HepG2 (cell line): ENCODE results near the gene RAD9A. TPM values are rescaled to one million over a fixed set of nuclear protein-coding genes. Genes with fewer than 3 reads are reported as not detected.

Experiments
- CEBPB ChIP-seq: IDR thresholded peaks from 2 replicates; pipeline ENCODE4 v1.6.1; 2011; ENCODE audit warnings: low read depth, low read length, improper control_type of control experiment, borderline replicate concordance
- HNRNPK ChIP-seq: fragments of 200-400 bp; formaldehyde crosslinking; IDR thresholded peaks from 2 replicates; pipeline ENCODE4 v1.6.1; 2018; ENCODE audit warnings: low read length, low read depth, moderate library complexity, mild to moderate bottlenecking; ENCODE audit not compliant: poor library complexity, severe bottlenecking
- JUNB ChIP-seq: sonication (generic); formaldehyde crosslinking; IDR thresholded peaks from 2 replicates; pipeline ENCODE4 v1.8.0; 2022; ENCODE audit warnings: missing genetic modification reagents, mild to moderate bottlenecking, borderline replicate concordance
- KAT8 ChIP-seq: IDR thresholded peaks from 2 replicates; pipeline ENCODE4 v1.6.1; 2016; ENCODE audit warnings: missing genetic modification reagents, missing compliant biosample characterization
- KLF9 ChIP-seq: IDR thresholded peaks from 2 replicates; pipeline ENCODE4 v1.6.1; 2016; ENCODE audit warnings: low read depth
- RORA ChIP-seq: sonication (generic); formaldehyde crosslinking; IDR thresholded peaks from 2 replicates; pipeline ENCODE4 v1.5.0; 2020; ENCODE audit warnings: mild to moderate bottlenecking, missing genetic modification reagents, moderate library complexity
- SIN3B ChIP-seq: fragments of 150-350 bp; IDR thresholded peaks from 2 replicates; pipeline ENCODE4 v1.6.1; 2014; ENCODE audit warnings: low read length
- ZNF446 ChIP-seq: sonication (generic); formaldehyde crosslinking; IDR thresholded peaks from 2 replicates; pipeline ENCODE4 v1.5.0; 2020; ENCODE audit warnings: mild to moderate bottlenecking, missing genetic modification reagents
- ZNF747 ChIP-seq: sonication (generic); formaldehyde crosslinking; IDR thresholded peaks from 2 replicates; pipeline ENCODE4 v1.8.1; 2023; ENCODE audit warnings: missing genetic modification reagents, mild to moderate bottlenecking, borderline replicate concordance
- polyA plus RNA-seq, 8 experiments: library from polyadenylated mRNA; depleted of rRNA in 3 of 8; stranded (reverse) in 7 of 8; unstranded in 1 of 8; fragments of >200 nt; fragmentation: Illumina TruSeq in 4 of 8; extraction: Trizol in 4 of 8; gene quantifications; 2 replicates each; pipeline versions ENCODE4 v1.2.1 to v1.2.3, GENCODE V29; 2011 to 2016; ENCODE audit warnings: low read depth in 4 of 8, missing spikeins in 1 of 8, mixed read lengths in 1 of 8; ENCODE audit not compliant: insufficient read depth in 1 of 8
- total RNA-seq, 5 experiments: library from RNA; depleted of rRNA; stranded (reverse); fragments of >200 nt; fragmentation: Illumina TruSeq; extraction: Trizol; gene quantifications; 2 replicates each; pipeline ENCODE4 v1.2.3, GENCODE V29; 2016; ENCODE audit warnings: low read depth in 1 of 5
- TF ChIP-seq, protein P1 (sequence below): sonication (generic); formaldehyde crosslinking; IDR thresholded peaks from 2 replicates; pipeline ENCODE4 v1.5.1; 2020; ENCODE audit warnings: mild to moderate bottlenecking, missing genetic modification reagents
- TF ChIP-seq, protein P2 (sequence below): sonication (generic); formaldehyde crosslinking; IDR thresholded peaks from 2 replicates; pipeline ENCODE4 v1.4.0; 2020; ENCODE audit warnings: missing genetic modification reagents
- TF ChIP-seq, protein P3 (sequence below), 2 experiments: sonication (generic) in 1 of 2; formaldehyde crosslinking in 1 of 2; IDR thresholded peaks; 2 replicates each; pipeline versions ENCODE4 v1.4.0 to v1.6.1; 2018 to 2020; ENCODE audit warnings: missing genetic modification reagents in 2 of 2, borderline replicate concordance in 1 of 2, low read depth in 1 of 2, mild to moderate bottlenecking in 1 of 2, missing biosample characterization in 1 of 2
- TF ChIP-seq, protein P4 (sequence below): sonication (generic); formaldehyde crosslinking; IDR thresholded peaks from 2 replicates; pipeline ENCODE4 v1.4.0; 2020; ENCODE audit warnings: missing genetic modification reagents

The RAD9A gene
- total and polyA plus RNA-seq, 2 of the 13 experiments (the other 11 are each of a cell fraction or from before 2014, with no cell fraction given), result 10.1 to 15.7 TPM

DNA sequence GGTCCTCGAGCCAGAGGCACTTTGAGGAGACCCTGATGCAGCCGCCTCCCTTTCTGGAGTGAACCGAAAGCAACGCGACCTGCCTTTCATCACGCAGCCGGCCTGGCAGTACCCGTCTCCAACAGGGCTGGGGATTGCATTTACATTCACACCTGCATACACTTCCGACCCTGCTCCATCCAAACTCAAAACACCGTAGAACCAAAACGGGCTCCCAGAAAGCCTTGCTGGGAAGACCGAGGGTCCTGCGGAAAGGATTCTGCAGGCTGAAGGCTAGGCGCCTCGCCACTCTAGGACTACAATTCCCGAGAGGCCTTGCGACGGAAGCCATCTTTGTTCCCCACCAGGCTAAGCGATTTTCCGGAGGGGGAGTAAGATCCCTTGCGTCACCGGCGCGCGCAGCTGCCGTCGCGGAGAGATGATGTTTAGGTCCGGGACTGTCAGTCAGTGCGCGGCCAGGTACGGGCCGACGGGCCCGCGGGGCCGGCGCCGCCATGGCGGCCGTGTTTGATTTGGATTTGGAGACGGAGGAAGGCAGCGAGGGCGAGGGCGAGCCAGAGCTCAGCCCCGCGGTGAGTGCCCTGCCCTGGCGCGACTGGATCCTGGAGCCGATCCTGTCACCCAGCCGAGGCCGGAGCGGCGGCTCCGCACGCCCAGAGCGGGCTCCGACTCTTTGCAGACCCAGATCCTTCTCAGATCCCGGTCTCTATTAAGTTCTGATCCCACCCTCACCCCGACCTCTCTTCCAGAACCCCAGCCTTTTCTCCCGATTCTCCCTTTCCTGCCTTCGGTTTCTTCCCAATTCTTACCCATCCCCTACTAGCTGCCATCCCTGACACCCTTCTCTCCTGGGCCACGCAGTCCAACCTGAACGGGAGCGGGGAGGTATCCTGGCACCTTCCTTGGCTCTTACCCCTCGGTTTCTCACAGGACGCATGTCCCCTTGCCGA, 36.5 kb downstream of the RAD9A start, which contains the start of gene RPS6KB2 (continued):
- TF ChIP-seq ZNF747 (CRISPR knock-in tag), result peak; percentile 43; the same call in 1 of the 2 replicates
- TF ChIP-seq, protein P1, sequence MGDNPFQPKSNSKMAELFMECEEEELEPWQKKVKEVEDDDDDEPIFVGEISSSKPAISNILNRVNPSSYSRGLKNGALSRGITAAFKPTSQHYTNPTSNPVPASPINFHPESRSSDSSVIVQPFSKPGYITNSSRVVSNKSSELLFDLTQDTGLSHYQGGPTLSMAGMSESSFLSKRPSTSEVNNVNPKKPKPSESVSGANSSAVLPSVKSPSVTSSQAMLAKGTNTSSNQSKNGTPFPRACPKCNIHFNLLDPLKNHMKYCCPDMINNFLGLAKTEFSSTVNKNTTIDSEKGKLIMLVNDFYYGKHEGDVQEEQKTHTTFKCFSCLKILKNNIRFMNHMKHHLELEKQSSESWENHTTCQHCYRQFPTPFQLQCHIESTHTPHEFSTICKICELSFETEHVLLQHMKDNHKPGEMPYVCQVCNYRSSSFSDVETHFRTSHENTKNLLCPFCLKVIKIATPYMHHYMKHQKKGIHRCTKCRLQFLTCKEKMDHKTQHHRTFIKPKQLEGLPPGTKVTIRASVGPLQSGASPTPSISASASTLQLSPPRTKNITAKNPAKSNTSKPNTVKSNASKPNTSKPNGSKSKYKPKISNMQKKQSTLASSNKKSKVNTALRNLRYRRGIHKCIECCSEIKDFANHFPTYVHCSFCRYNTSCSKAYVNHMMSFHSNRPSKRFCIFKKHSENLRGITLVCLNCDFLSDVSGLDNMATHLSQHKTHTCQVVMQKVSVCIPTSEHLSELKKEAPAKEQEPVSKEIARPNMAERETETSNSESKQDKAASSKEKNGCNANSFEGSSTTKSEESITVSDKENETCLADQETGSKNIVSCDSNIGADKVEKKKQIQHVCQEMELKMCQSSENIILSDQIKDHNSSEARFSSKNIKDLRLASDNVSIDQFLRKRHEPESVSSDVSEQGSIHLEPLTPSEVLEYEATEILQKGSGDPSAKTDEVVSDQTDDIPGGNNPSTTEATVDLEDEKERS (CRISPR knock-in tag), result peak; percentile 27; the same call in 1 of the 2 replicates
- peak; percentile 98 for TF ChIP-seq KAT8 (CRISPR knock-in tag)
- TF ChIP-seq HNRNPK, result peak; percentile 35
- no peak for TF ChIP-seq JUNB (CRISPR knock-in tag)
- TF ChIP-seq, protein P2, sequence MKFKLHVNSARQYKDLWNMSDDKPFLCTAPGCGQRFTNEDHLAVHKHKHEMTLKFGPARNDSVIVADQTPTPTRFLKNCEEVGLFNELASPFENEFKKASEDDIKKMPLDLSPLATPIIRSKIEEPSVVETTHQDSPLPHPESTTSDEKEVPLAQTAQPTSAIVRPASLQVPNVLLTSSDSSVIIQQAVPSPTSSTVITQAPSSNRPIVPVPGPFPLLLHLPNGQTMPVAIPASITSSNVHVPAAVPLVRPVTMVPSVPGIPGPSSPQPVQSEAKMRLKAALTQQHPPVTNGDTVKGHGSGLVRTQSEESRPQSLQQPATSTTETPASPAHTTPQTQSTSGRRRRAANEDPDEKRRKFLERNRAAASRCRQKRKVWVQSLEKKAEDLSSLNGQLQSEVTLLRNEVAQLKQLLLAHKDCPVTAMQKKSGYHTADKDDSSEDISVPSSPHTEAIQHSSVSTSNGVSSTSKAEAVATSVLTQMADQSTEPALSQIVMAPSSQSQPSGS, result peak; percentile 89
- TF ChIP-seq ZNF446 (CRISPR knock-in tag), result 0 out of 2 replicates have a peak, but pooled peaks have one; percentile 64
- TF ChIP-seq CEBPB, result peak; percentile 86
- TF ChIP-seq, protein P3, sequence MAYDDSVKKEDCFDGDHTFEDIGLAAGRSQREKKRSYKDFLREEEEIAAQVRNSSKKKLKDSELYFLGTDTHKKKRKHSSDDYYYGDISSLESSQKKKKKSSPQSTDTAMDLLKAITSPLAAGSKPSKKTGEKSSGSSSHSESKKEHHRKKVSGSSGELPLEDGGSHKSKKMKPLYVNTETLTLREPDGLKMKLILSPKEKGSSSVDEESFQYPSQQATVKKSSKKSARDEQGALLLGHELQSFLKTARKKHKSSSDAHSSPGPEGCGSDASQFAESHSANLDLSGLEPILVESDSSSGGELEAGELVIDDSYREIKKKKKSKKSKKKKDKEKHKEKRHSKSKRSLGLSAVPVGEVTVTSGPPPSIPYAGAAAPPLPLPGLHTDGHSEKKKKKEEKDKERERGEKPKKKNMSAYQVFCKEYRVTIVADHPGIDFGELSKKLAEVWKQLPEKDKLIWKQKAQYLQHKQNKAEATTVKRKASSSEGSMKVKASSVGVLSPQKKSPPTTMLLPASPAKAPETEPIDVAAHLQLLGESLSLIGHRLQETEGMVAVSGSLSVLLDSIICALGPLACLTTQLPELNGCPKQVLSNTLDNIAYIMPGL (CRISPR knock-in tag; IDR thresholded peaks at IDR 0.05; ENCODE audit: borderline replicate concordance in 1 of 2, low read depth in 1 of 2), result peak in 1 of 2 experiments; percentile 52; a peak in 1 of 4 replicates
- peak; percentile 87 for TF ChIP-seq SIN3B
- TF ChIP-seq RORA (CRISPR knock-in tag), result no peak
- TF ChIP-seq, protein P4, sequence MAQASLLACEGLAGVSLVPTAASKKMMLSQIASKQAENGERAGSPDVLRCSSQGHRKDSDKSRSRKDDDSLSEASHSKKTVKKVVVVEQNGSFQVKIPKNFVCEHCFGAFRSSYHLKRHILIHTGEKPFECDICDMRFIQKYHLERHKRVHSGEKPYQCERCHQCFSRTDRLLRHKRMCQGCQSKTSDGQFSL (CRISPR knock-in tag), result peak; percentile 96
- peak; percentile 71; the same call in 1 of the 2 replicates for TF ChIP-seq KLF9 (CRISPR knock-in tag)
